Mesendoderm (in vitro differentiated cells): Measurements from ENCODE around the gene EEF2.
"Not testable (repeated sequence)": the region's sequence is repeated elsewhere in the genome, so short reads cannot be mapped to it uniquely, and the experiment has no call there.

Experiments
- DNase-seq: peaks from one replicate; pipeline ENCODE4 v3.0.0; 2013
- H2AK5ac ChIP-seq: 2 replicates; pipeline ENCODE4 v1.6.1; 2013; ENCODE audit warnings: low read length, inconsistent platforms
- H2BK120ac ChIP-seq: 2 replicates; pipeline ENCODE4 v1.6.1; 2013; ENCODE audit warnings: low read depth, mild to moderate bottlenecking, low read length, moderate library complexity, mixed read lengths
- H2BK15ac ChIP-seq: replicated peaks from 2 replicates; pipeline ENCODE4 v1.6.1; 2013; ENCODE audit warnings: low read depth, mild to moderate bottlenecking, moderate library complexity
- H2BK5ac ChIP-seq: 2 replicates; pipeline ENCODE4 v1.6.1; 2013; ENCODE audit warnings: low read length, inconsistent platforms
- H3K18ac ChIP-seq: 2 replicates; pipeline ENCODE4 v1.6.1; 2013; ENCODE audit warnings: mild to moderate bottlenecking, low read length, mixed read lengths
- H3K23ac ChIP-seq: one replicate; pipeline ENCODE4 v1.6.1; 2013; ENCODE audit warnings: low read length
- H3K27ac ChIP-seq: 2 replicates; pipeline ENCODE4 v1.5.1; 2013; ENCODE audit warnings: low read depth, mild to moderate bottlenecking, inconsistent platforms, low read length, moderate library complexity
- H3K27me3 ChIP-seq: 2 replicates; pipeline ENCODE4 v1.6.1; 2013; ENCODE audit warnings: low read length, control low read depth, mild to moderate bottlenecking, inconsistent platforms; ENCODE audit not compliant: insufficient read depth, poor library complexity
- H3K36me3 ChIP-seq: 2 replicates; pipeline ENCODE4 v1.6.1; 2013; ENCODE audit warnings: low read length, inconsistent platforms; ENCODE audit not compliant: control insufficient read depth, insufficient read depth
- H3K4ac ChIP-seq: one replicate; pipeline ENCODE4 v1.6.1; 2013; ENCODE audit warnings: low read depth, mild to moderate bottlenecking, low read length, moderate library complexity
- H3K4me1 ChIP-seq: 2 replicates; pipeline ENCODE4 v1.6.1; 2013; ENCODE audit warnings: low read depth, low read length, inconsistent platforms; ENCODE audit not compliant: control insufficient read depth
- H3K4me2 ChIP-seq: 2 replicates; pipeline ENCODE4 v1.6.1; 2013; ENCODE audit warnings: low read length
- H3K4me3 ChIP-seq: 2 replicates; pipeline ENCODE4 v1.5.1; 2013; ENCODE audit warnings: mild to moderate bottlenecking, low read length
- H3K56ac ChIP-seq: one replicate; pipeline ENCODE4 v1.6.1; 2013; ENCODE audit warnings: low read length
- H3K79me1 ChIP-seq: 2 replicates; pipeline ENCODE4 v1.6.1; 2013; ENCODE audit warnings: low read length, inconsistent platforms
- H3K79me2 ChIP-seq: 2 replicates; pipeline ENCODE4 v1.6.1; 2013; ENCODE audit warnings: mild to moderate bottlenecking, low read length; ENCODE audit not compliant: control insufficient read depth, insufficient read depth
- H3K9ac ChIP-seq: 2 replicates; pipeline ENCODE4 v1.6.1; 2013; ENCODE audit warnings: low read length, inconsistent platforms
- H4K5ac ChIP-seq: one replicate; pipeline ENCODE4 v1.6.1; 2013; ENCODE audit warnings: low read length
- H4K8ac ChIP-seq: one replicate; pipeline ENCODE4 v1.6.1; 2013; ENCODE audit warnings: low read depth, mild to moderate bottlenecking, control low read depth, low read length, moderate library complexity
- WGBS: extraction: QIAGEN DNeasy Blood & Tissue Kit; methylation state at CpG from one replicate; pipeline ENCODE4 v1.1.7; 2013; ENCODE audit warnings: low lambda C conversion rate, missing lambda C conversion rate; ENCODE audit not compliant: insufficient coverage; ENCODE audit errors: extremely low coverage; 5-methylcytosine and 5-hydroxymethylcytosine counted together

Gene EEF2

GRCh38 chr19:3949997-3950859 is 35.0 kb downstream of the EEF2 start:
- Histone ChIP-seq H3K79me2 (no peaks in the 10 kb centered on the region), H3K27ac (no peak overlapping the region), H4K8ac (no peak overlapping the region), H2AK5ac (no peak overlapping the region), H4K5ac (no peak overlapping the region), H3K79me1 (no peaks in the 10 kb centered on the region), H3K36me3 (no peaks in the 10 kb centered on the region), H3K4me2 (no peak overlapping the region), H3K56ac (no peak overlapping the region), H3K4me1 (no peaks in the 10 kb centered on the region), H3K4ac (no peak overlapping the region), H2BK15ac (no peak overlapping the region), H3K27me3 (no peaks in the 10 kb centered on the region), H3K18ac (no peak overlapping the region), H3K9ac (no peak overlapping the region), H3K23ac (no peak overlapping the region), H2BK120ac (no peak overlapping the region), H2BK5ac (no peak overlapping the region), H3K4me3 (no peak overlapping the region)
- WGBS = no CpG with 5 or more reads among the region's 20 CpGs
- DNase-seq = no peak

GRCh38 chr19:3949294-3949693 is 36.0 kb downstream of the EEF2 start:
- Histone ChIP-seq H3K4me2 (no peak overlapping the region), H3K23ac (no peak overlapping the region), H2BK5ac (no peak overlapping the region), H2BK120ac (no peak overlapping the region), H2BK15ac (no peak overlapping the region), H3K27me3 (no peaks in the 10 kb centered on the region), H3K79me2 (no peaks in the 10 kb centered on the region), H3K9ac (no peak overlapping the region), H3K18ac (no peak overlapping the region), H4K5ac (no peak overlapping the region), H3K4ac (no peak overlapping the region), H3K56ac (no peak overlapping the region), H3K4me3 (no peak overlapping the region), H3K4me1 (no peaks in the 10 kb centered on the region), H3K36me3 (no peaks in the 10 kb centered on the region), H3K79me1 (no peaks in the 10 kb centered on the region), H4K8ac (no peak overlapping the region), H3K27ac (no peak overlapping the region), H2AK5ac (no peak overlapping the region)
- no CpG with 5 or more reads among the region's 11 CpGs for WGBS
- no peak for DNase-seq

- not testable (repeated sequence) for H3K79me2 ChIP-seq, H2BK120ac ChIP-seq, H3K56ac ChIP-seq, H4K5ac ChIP-seq, H3K18ac ChIP-seq, DNase-seq, H3K27me3 ChIP-seq, H3K4me1 ChIP-seq, H2BK5ac ChIP-seq, H3K9ac ChIP-seq, H4K8ac ChIP-seq, H3K23ac ChIP-seq, H3K4me2 ChIP-seq, H3K79me1 ChIP-seq, H3K36me3 ChIP-seq, H3K27ac ChIP-seq, H3K4ac ChIP-seq, H2BK15ac ChIP-seq, H3K4me3 ChIP-seq, H2AK5ac ChIP-seq
- WGBS = no CpG with 5 or more reads among the region's 15 CpGs
Measured at GRCh38 chr19:3947316-3947933, 37.8 kb downstream of the EEF2 start.

GRCh38 chr19:3945838-3946237 is 39.4 kb downstream of the EEF2 start:
- DNase-seq = no peak
- Histone ChIP-seq H3K36me3 (no peaks in the 10 kb centered on the region), H3K4me2 (no peak overlapping the region), H2BK120ac (no peak overlapping the region), H4K8ac (no peak overlapping the region), H2AK5ac (no peak overlapping the region), H3K4ac (no peak overlapping the region), H3K23ac (no peak overlapping the region), H3K9ac (no peak overlapping the region), H3K27ac (no peak overlapping the region), H3K79me1 (no peaks in the 10 kb centered on the region), H3K56ac (no peak overlapping the region), H3K18ac (no peak overlapping the region), H3K4me1 (no peaks in the 10 kb centered on the region), H2BK5ac (no peak overlapping the region), H3K27me3 (no peaks in the 10 kb centered on the region), H4K5ac (no peak overlapping the region), H3K79me2 (no peaks in the 10 kb centered on the region), H2BK15ac (no peak overlapping the region), H3K4me3 (no peak overlapping the region)
- no CpG with 5 or more reads among the region's 2 CpGs for WGBS

- no peaks in the 10 kb centered on the region for H3K27me3 ChIP-seq
- no peaks in the 10 kb centered on the region for H3K79me2 ChIP-seq
- H3K4me3 ChIP-seq = no peak overlapping the region
- H3K27ac ChIP-seq = no peak overlapping the region
- no peak overlapping the region for H3K4me2 ChIP-seq
- no peak overlapping the region for H3K23ac ChIP-seq
- no peak overlapping the region for H3K4ac ChIP-seq
- H3K79me1 ChIP-seq = no peaks in the 10 kb centered on the region
- no peak overlapping the region for H2AK5ac ChIP-seq
- H4K8ac ChIP-seq = no peak overlapping the region
- no peaks in the 10 kb centered on the region for H3K36me3 ChIP-seq
- no CpG with 5 or more reads among the region's 11 CpGs for WGBS
- H3K4me1 ChIP-seq = no peaks in the 10 kb centered on the region
- H3K56ac ChIP-seq = no peak overlapping the region
- no peak overlapping the region for H2BK5ac ChIP-seq
- DNase-seq = no peak
- no peak overlapping the region for H3K18ac ChIP-seq
- H4K5ac ChIP-seq = no peak overlapping the region
- no peak overlapping the region for H3K9ac ChIP-seq
- no peak overlapping the region for H2BK120ac ChIP-seq
- no peak overlapping the region for H2BK15ac ChIP-seq
Measured at GRCh38 chr19:3944018-3944721, 41.1 kb downstream of the EEF2 start.
